Measurements from ENCODE around the gene MVB12B.
"Not testable (repeated sequence)": the region's sequence is repeated elsewhere in the genome, so short reads cannot be mapped to it uniquely, and the experiment has no call there.

The MVB12B gene

DNA sequence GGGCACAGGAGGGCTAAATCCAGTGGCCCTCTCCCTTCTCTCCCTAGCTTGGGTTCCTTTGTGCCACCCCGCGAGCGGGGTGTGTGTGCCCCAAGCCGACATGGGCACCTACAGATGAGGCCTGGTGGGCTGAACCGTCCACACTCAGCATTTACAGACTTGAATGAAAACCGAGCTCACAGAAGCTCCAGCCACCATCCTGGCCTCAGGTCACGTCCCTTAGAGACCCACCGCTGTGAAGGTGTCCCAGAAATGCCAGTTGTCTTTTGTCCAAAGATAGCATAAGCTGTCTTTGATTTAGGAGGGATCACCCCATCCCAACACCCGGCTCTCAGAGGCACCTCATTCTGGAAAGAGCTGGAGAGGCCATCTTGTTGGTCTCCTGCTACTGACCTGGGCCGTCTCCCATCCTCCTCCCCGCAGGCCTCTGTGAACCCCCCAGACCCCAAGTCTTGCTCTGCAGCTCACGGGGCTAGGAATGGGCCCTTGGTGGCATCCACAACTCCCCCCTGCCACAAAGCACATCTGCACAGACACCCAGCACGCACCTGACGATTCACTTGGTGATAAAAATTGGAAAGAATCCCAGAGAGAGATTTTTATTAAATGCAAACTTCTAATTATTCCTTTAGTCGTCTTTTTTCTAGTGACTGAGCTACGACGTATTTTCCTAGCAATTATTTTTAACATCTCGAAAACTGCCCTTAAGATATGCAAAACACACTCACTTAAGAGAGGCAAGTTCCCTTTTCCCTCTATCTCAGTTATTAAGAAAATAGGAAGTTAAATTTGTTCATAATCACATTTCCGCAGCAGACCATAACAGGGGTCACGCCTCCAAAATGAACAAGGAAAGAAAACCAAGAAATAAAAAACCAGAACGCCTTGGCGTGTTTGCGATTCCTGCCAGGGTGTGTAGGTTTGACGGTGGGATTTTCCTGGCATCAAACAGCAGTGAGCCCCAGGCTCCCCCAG, 206.6 kb downstream of the MVB12B start:
- Histone ChIP-seq H3K4me3 (no peak overlapping the region), H3K27ac (no peak overlapping the region)
- no peak for DNase-seq (ENCODE audit: low spot score)
- TF ChIP-seq, protein P1, sequence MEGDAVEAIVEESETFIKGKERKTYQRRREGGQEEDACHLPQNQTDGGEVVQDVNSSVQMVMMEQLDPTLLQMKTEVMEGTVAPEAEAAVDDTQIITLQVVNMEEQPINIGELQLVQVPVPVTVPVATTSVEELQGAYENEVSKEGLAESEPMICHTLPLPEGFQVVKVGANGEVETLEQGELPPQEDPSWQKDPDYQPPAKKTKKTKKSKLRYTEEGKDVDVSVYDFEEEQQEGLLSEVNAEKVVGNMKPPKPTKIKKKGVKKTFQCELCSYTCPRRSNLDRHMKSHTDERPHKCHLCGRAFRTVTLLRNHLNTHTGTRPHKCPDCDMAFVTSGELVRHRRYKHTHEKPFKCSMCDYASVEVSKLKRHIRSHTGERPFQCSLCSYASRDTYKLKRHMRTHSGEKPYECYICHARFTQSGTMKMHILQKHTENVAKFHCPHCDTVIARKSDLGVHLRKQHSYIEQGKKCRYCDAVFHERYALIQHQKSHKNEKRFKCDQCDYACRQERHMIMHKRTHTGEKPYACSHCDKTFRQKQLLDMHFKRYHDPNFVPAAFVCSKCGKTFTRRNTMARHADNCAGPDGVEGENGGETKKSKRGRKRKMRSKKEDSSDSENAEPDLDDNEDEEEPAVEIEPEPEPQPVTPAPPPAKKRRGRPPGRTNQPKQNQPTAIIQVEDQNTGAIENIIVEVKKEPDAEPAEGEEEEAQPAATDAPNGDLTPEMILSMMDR (IDR thresholded peaks at IDR 0.05) = no peak

DNA sequence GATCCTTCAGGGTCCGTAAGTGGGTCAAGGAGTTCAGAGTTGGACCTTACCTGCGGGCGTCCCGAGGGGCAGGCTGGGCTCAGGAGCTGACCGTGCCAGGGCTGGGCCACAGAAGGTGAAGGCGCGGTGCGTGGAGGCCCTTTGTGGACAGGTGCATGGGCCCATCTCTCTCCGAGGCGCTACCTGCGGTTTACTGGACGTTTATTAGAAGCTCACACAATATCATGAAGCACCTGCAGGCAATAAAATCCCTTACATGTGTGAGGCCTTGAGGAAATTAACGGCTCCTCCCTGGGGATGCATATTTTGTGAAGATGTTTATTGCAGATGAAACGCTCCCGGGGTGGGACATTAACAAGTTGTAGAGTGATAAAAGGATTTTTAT, 207.3 kb downstream of the MVB12B start:
- TF ChIP-seq, protein P1 (IDR thresholded peaks at IDR 0.05) = no peak
- Histone ChIP-seq H3K27ac (no peak overlapping the region), H3K4me3 (no peak overlapping the region)
- no peak for DNase-seq (ENCODE audit: low spot score)

DNA sequence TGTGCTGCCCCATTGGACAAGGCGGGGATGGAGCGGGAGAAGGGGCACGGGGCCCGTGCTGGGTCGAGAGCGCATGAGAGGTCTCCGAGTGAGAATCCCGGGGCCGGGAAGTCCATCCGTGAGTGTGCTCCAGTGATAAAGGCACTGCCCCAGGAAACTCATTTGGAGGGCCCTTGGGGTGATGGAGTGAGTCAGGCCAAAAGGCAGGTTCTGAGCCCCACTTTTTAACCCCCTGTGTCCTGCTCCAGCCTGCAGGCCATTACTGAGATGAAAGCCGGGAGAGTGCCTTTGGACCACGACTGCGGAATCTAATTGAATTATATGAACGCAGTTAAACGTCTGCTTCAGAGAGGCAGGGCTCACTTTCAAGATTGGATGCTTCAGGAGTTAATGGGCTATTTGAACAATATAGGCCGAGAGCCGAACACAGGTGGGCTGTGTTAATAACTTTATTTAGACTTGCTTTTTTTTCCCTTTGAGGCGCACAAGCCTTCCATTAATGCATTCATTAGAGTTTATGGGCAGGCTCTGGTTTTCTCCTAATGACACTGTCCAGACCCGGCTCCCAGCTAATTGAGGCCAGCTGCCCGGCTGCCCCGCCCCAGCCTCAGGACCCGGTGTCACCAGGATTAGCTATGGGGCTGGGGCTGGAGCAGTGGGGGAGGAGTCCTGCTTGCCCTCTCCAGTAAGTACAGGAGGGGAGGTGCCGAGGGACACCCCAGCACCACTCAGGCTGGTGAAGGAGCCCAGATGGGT, 208.0 kb downstream of the MVB12B start:
- DNase-seq (ENCODE audit: low spot score) = no peak
- TF ChIP-seq, protein P1 (IDR thresholded peaks at IDR 0.05) = no peak

DNA sequence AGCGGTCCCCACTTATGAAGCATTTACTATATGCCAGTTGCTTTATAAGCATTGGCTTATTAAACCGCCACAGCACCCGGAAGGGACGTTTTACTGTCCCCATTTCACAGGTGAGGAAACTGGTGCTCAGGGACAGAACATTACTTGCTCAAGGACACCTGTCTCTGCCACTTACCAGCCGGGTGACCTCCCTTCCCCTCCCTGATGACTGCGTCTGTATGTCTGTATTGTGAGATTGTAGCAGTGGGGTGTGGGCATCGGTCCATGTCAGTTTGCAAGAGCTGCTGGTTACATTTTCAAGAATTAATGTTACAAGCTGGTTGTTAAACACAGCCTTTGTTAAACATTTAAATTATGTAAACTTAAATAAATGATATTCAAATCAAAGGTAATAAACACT, 209.5 kb downstream of the MVB12B start:
- TF ChIP-seq, protein P1 (IDR thresholded peaks at IDR 0.05) = no peak
- DNase-seq (ENCODE audit: low spot score) = no peak
- Histone ChIP-seq H3K27ac (no peak overlapping the region), H3K4me3 (no peak overlapping the region)

More for the DNA sequence above, 208.0 kb downstream of the MVB12B start:
- H3K27ac ChIP-seq = no peak overlapping the region
- no peak overlapping the region for H3K4me3 ChIP-seq

DNA sequence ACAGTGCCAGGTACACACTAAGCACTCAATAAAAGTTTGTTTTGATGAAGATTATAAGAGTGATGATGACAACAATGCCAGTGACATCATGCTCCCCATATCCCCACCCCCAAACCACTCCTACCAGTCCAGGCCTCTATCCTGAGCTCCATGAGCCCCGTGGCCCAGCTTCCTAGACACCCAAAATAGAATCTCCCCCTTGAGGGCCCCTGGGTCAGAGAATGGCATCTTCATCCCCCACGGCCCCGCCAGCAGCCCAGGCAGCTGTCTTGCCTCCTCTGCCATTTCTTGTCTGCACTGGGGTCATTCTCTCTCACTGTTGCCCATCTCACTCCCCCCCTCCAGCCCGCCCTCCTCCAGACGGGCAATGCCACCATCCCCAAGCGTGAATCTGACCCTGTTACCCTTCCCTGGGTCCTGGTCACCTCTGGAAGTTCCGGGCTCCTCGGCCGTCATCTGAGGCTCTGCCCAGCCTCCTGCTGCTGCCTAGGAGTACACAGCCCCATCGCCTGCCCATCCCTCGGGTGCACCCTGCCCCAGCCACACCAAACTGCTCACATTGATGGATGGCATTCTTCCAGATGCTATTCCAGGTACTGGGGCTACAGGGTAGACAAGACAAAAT, 210.3 kb downstream of the MVB12B start:
- no peak overlapping the region for H3K4me3 ChIP-seq
- no peak for DNase-seq (ENCODE audit: low spot score)
- TF ChIP-seq, protein P1 (IDR thresholded peaks at IDR 0.05) = no peak
- no peak overlapping the region for H3K27ac ChIP-seq

DNA sequence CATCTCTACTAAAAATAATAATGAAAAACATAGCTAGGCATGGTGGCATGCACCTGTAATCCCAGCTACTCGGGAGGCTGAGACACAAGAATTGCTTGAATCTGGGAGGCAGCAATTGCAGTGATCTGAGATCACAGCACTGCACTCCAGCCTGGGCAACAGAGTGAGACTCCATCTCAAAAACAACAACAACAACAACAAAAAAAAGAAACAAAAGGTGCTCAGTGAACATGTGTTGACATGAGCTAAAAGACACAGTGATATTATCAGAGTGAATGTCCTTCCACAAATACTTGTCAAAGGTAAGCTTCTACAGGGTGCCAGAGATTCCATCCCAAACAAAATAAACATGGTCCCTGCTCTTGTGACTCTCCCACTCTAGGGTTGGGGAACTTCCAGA, 211.9 kb downstream of the MVB12B start:
- Histone ChIP-seq H3K27ac (no peak overlapping the region), H3K4me3 (no peak overlapping the region)
- DNase-seq (ENCODE audit: low spot score) = no peak
- TF ChIP-seq, protein P1 (IDR thresholded peaks at IDR 0.05) = no peak

DNA sequence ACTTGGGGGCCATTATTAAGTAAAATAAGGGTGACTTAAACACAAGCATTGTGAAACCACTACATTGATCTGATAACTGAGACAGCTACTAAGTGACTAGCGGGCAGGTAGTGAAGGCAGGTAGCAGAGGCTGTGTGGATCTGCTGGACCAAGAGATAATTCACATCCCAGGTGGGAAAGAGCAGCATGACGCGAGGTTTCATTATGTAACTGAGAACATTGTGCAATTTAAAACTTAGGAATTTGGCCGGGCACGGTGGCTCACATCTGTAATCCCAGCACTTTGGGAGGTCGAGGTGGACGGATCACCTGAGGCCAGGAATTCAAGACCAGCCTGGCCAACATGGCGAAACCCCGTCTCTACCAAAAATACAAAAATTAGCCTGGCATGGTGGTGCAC, 213.8 kb downstream of the MVB12B start:
- H3K4me3 ChIP-seq; DNase-seq (ENCODE audit: low spot score); H3K27ac ChIP-seq: not testable (repeated sequence)

All from coronary artery (tissue), 2 donors.